Erythroblast (primary cell): ENCODE data around the gene CCNE1.

Source experiments
- GATA1 ChIP-seq: IDR thresholded peaks from 2 replicates; pipeline ENCODE4 v1.6.1; 2011; ENCODE audit warnings: low read depth, mild to moderate bottlenecking, control low read depth, low read length, moderate library complexity
- POLR2A ChIP-seq: IDR thresholded peaks from 2 replicates; pipeline ENCODE4 v1.6.1; 2011; ENCODE audit warnings: mild to moderate bottlenecking, low read length

- no peak for TF ChIP-seq POLR2A
- TF ChIP-seq GATA1: no peak
Observed at GRCh38 chr19:29763196-29763595, 48.6 kb upstream of the CCNE1 start.
